Activated naive CD4-positive, alpha-beta T cell treated with anti-CD3 and anti-CD28 coated beads, Interleukin-2, amount 50 U/mL, for 16 hours (primary cell): Measurements from ENCODE around the gene RPS15.
"Not testable (repeated sequence)": the region's sequence is repeated elsewhere in the genome, so short reads cannot be mapped to it uniquely, and the experiment has no call there.

ENCODE experiments used
- DNase-seq: peaks from one replicate; pipeline ENCODE4 v3.0.0-alpha.2; 2020

Gene RPS15

GRCh38 chr19:1402411-1403070, 35.7 kb upstream of the RPS15 start:
- no peak for DNase-seq

GRCh38 chr19:1406774-1407527, 31.2 kb upstream of the RPS15 start:
- peak; percentile 100 for DNase-seq

GRCh38 chr19:1407528-1408299, 30.5 kb upstream of the RPS15 start, which contains the start of gene DAZAP1:
DAZAP1 (plus strand) TSS chr19:1407586; CDS start chr19:1407774, 188 bp downstream.
- peak; percentile 41 for DNase-seq

- DNase-seq, result peak; percentile 62
Measured at GRCh38 chr19:1408300-1409203, 29.6 kb upstream of the RPS15 start.

- no peak for DNase-seq
Measured at GRCh38 chr19:1409204-1410005, 28.8 kb upstream of the RPS15 start.

- no peak for DNase-seq
Measured at GRCh38 chr19:1410136-1410786, 27.9 kb upstream of the RPS15 start.

GRCh38 chr19:1410789-1411188, 27.4 kb upstream of the RPS15 start:
- no peak for DNase-seq

- DNase-seq, result no peak
Measured at GRCh38 chr19:1411255-1412191, 26.7 kb upstream of the RPS15 start.

GRCh38 chr19:1412323-1412923, 25.8 kb upstream of the RPS15 start:
- no peak for DNase-seq

GRCh38 chr19:1412995-1413800, 25.0 kb upstream of the RPS15 start:
- DNase-seq, result no peak

- no peak for DNase-seq
Measured at GRCh38 chr19:1416014-1416841, 22.0 kb upstream of the RPS15 start.

GRCh38 chr19:1417145-1417544, 21.1 kb upstream of the RPS15 start:
- DNase-seq, result no peak

GRCh38 chr19:1417681-1418495, 20.3 kb upstream of the RPS15 start:
- no peak for DNase-seq

- DNase-seq, result no peak
Measured at GRCh38 chr19:1418496-1418775, 19.8 kb upstream of the RPS15 start.

GRCh38 chr19:1418951-1419738, 19.1 kb upstream of the RPS15 start:
- no peak for DNase-seq

GRCh38 chr19:1420085-1420484, 18.1 kb upstream of the RPS15 start:
- not testable (repeated sequence) for DNase-seq
